Hepatocyte (in vitro differentiated cells): Measurements from ENCODE around the gene FOXRED1.

Experiments
- CTCF ChIP-seq: fragments of 200-600 bp; sonication (generic); IDR thresholded peaks from 2 replicates; pipeline ENCODE4 v1.5.1; 2016; ENCODE audit warnings: antibody characterized with exemption, mild to moderate bottlenecking; ENCODE audit not compliant: poor library complexity
- EZH2 ChIP-seq: fragments of 200-600 bp; sonication (generic); IDR thresholded peaks from 2 replicates; pipeline ENCODE4 v1.6.1; 2016; ENCODE audit warnings: antibody characterized with exemption, mild to moderate bottlenecking, borderline replicate concordance
- EZH2phosphoT487 ChIP-seq: fragments of 200-600 bp; sonication (generic); IDR thresholded peaks from one replicate; pipeline ENCODE4 v1.6.1; 2018; ENCODE audit warnings: antibody characterized with exemption, mild to moderate bottlenecking, low read depth, moderate library complexity; ENCODE audit not compliant: unreplicated experiment, severe bottlenecking

GRCh38 chr11:126308271-126308671, 39.3 kb downstream of the FOXRED1 start:
- TF ChIP-seq CTCF (no peak), EZH2 (no peak), EZH2phosphoT487 (no peak)
